MV-4-11 (cell line): ENCODE measurements around the gene RAB23.
"Not testable (repeated sequence)": the region's sequence is repeated elsewhere in the genome, so short reads cannot be mapped to it uniquely, and the experiment has no call there.

ENCODE experiments used
- DNase-seq: peaks from one replicate; lab custom pipeline; 2025; lab: John Stamatoyannopoulos, UW

Gene RAB23

GRCh38 chr6:57221936-57222742, at the start of gene RAB23:
TSS of gene RAB23 (minus strand) at chr6:57222307. CDS start at chr6:57210380, 11,927 bp downstream.
- peak; percentile 56 for DNase-seq

DNA sequence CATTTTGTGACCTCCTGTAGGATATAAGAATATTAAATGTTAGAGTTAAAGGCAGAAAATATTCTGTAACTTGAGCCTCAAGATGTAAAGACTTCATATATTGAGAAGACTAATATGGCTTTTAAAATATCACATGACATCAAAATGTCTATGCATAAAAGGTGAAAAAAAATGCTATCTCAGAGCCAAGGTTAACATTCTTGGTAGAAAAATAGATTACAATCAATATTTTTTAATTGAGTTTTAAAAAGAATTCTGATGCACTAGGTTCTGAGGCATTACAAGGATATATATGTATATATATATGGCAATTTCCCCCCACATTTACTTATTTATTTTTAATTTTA, 46.2 kb upstream of the RAB23 start:
- no peak for DNase-seq

GRCh38 chr6:57267586-57268293, 45.6 kb upstream of the RAB23 start:
- peak; percentile 26 for DNase-seq

GRCh38 chr6:57265755-57266221, 43.7 kb upstream of the RAB23 start:
- no peak for DNase-seq

DNA sequence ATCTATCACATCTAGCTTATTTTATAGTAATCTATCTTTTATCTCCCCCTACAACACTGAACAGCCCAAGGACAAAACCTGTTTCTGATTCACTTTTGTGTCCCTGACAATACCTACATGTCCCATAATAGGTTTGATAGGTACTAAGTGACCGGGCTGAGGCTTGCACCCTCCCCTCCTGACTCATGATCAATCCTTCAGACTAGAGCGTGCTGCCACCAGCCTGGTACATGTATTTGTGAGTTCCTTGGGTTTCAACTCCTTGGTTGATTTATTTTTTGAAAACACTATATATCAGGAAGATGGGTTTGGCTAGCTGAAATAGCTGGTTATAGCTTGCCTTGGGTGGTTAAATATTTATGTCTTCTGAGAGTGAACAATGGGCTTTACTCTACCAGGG, 41.6 kb upstream of the RAB23 start:
- DNase-seq = no peak

- no peak for DNase-seq
Measured at GRCh38 chr6:57262901-57263694, 41.0 kb upstream of the RAB23 start.

DNA sequence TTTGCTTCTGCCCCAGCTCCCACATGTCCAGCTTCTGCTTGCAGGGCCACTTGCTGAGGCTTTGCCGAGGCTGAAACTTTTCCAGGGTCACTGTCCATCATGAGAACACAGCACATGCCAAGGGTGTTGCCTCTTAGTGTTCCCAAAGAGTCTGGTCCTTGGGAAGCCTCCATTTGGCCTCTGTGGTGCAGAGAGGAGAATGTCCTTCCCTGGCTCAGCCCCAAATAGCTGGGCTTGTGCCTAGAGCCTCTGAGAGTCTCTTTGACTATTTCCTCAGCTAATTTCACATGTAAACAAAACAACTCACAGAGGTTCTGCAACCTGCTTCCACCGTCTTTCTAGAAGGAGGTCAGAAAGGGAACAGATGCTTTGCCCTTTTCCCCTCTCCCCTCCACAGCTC, 40.4 kb upstream of the RAB23 start:
- no peak for DNase-seq

DNA sequence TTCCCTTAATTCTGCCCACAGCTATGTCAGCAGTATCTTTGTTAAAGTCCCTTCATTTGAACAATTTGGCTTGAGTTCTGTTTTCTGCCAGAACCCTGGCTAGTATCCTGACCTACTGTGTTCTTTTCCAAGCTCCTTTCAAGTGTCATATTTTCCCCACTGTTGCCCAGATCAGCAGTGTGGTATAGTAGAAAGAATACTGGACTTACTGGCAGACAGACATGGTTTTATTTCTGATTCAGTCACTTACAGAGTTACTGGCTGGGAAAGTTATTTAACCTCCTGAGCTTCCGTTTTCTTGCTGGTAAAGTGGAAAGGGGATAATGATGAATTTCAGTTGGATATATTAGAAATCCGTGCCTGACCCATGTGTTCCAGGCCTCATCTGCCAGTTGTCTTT, 39.8 kb upstream of the RAB23 start:
- DNase-seq = no peak

- no peak for DNase-seq
Measured at GRCh38 chr6:57259064-57259463, 37.0 kb upstream of the RAB23 start.

- DNase-seq = no peak
Measured at GRCh38 chr6:57257911-57258541, 35.9 kb upstream of the RAB23 start.

GRCh38 chr6:57256541-57256940, 34.4 kb upstream of the RAB23 start:
- DNase-seq = no peak

GRCh38 chr6:57255451-57256169, 33.5 kb upstream of the RAB23 start:
- DNase-seq = no peak

DNA sequence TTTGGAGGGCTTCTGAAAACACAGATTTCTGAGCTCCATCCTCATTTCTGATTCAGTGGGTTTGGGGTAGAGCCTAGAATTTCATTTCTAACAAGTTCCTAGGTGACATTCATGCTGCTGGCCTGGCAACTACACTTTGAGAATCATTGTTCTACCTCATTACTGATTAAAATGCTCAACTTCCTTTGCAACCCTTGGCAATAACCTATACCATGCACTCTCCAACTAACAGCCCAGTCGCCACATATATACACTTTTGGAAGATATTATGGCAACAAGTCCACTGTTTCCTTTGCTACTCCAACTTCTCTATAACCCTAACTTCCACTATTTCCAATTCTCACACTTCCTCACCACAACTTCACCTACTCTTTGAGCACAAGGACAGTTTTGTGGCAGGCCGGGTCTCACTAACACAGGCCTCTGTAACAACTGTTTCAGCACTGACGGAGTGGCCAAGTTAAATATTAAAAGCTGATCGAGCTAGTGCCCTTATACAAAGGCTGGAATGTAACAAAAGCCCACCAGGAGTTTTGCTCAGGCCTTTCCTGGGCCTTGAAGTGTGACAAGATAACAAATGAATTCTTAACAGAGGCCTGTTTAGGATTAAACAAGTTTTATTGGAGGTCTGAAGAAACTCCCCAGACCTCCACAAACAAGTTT, 32.1 kb upstream of the RAB23 start:
- DNase-seq = no peak

DNA sequence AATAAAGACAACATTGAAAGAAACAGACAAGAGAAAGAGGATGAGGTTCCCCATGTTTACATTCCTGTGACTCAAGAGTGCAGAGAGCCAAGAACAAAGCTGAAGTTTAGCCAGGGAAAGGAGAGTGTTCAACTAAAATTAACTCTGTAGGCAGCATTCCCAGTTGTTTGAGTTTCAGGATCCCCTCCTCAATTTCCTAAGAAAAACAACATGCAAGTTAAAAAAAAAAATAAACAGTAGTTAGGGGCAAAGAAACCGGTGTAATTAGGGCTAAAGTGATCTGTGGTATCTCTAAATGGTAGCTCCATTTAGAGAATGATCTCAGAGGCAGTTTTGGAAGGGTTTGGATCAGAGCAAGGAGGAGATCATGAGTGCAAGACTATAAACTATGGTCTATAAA, 30.9 kb upstream of the RAB23 start:
- no peak for DNase-seq

- no peak for DNase-seq
Measured at GRCh38 chr6:57252137-57252536, 30.0 kb upstream of the RAB23 start.

DNA sequence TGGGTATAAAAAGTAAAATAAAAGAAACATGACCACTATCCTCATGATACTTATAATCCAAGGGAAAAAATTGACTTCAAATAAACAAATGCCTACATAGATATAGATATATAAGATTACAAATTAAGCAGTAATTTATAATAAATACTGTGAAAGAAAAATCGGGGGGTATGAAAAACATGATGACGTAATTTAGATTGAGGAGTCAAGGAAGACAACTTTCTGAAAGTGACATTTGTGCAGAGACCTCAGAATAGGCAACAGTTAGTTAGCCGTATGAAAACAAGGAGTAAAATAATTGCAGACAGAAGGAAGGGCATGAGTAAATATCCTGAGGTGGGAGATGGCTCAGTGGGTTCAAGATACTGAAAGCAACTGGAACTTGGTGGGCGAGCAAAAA, 28.2 kb upstream of the RAB23 start:
- DNase-seq = no peak

DNA sequence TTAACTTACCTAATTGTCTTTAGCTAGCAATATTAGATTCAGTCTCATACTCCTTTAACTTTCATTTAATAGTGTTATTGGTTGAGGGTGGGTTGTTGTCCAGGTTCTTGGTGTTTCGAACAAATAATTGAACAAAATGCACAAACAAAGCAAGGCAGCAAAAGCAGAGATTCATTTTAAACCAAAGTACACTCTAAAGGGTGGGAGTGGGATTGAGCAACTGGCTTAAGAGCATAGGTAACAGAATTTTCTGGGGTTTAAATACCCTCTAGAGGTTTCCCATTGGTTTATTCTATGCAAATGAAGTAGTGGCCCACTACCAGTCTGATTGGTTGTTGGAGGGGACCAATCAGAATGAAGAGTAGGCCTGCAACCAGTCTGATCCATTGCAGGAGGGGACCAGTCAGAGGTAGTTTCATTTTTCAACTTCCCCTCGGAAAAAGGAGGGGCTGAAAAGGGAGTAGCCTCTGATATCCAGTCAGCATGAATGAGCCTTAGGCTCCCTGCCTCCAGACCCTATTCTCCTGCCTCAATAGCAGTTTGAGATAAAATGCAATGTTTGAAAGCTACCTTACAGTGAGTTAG, 26.3 kb upstream of the RAB23 start:
- DNase-seq = peak; percentile 3

DNA sequence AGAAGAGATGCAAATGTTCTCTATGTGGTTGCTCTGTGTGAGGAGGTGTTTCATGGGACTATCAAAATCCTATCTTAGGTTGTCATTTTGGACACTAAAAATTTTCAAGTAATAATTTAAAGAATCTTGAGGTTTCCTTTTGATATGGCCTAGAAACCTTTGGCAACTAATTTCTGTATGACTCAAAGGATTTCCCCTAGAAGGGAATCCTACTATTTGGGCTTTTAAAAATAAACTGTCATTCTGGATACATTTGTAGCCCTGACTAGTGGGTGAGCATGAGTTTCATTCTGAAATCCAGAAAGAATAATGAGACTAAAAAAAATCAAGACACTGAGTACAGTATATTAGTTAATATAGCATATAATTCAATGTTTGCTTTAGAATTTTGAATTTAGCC, 25.5 kb upstream of the RAB23 start:
- DNase-seq = no peak

DNA sequence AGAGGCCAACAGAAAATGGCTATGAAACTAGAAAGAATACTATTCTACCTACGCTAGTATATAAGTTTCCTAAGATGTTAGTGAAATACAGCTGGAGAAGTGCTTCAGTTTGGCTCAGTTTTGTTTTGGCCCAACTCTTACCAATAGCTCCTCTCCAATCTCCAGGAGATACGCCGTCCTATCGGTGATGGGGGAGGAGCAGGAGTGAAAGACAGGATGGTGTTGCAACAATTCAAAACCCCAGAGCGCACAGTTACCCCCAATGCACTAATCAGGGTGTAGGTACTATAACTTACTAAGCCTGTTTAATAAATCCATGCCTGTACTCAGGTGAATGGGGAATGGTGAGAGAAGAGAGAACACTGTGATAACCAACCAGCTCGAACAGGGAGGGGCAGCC, 24.2 kb upstream of the RAB23 start:
- no peak for DNase-seq

DNA sequence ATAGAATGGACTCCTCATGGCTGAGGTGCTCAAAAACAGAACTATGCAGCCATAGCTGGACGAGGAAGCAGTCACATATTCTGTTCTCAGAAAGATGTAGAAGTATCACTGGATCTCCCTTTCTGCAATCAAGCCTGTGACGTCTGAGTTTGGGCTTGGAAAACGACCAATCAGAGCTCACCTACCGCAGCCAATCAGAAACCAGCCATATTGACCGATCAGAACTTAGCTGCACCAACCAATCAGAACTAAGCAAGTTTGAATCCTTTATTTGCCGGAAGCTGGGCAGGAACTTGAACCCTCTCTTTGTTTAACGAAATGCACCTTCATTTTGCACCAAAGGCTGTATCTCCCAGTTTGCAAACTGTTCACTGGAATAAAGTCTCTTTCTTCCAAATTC, 21.8 kb upstream of the RAB23 start:
- DNase-seq = no peak

DNA sequence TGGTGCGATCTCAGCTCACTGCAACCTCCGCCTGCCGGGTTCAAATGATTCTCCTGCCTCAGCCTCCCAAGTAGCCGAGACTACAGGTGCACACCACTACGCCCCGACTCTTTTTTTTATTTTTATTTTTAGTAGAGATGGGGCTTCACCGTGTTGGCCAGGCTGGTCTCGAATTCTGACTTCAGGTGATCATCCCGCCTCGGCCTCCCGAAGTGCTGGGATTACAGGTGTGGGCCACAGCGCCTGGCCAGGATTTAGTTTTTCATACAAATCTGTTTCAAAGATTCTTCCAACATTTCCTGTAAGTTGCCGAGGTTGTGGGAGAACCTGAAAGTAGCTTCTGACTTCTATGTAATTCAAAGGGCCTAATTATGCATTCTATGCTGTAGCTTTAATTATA, 21.4 kb upstream of the RAB23 start:
- not testable (repeated sequence) for DNase-seq
